GM23338 (cell line): Measurements from ENCODE around the gene UPP2.

Experiments
- CTCF ChIP-seq, 2 experiments: fragments of 200-600 bp in 1 of 2; sonication (generic) in 1 of 2; conservative IDR thresholded peaks; 2 replicates each; pipeline versions ENCODE4 v1.5.1 to v1.6.1; 2016 to 2017; ENCODE audit warnings: antibody characterized with exemption in 2 of 2, low read depth in 2 of 2, mild to moderate bottlenecking in 2 of 2, moderate library complexity in 1 of 2
- EZH2 ChIP-seq: fragments of 200-600 bp; sonication (generic); IDR thresholded peaks from one replicate; pipeline ENCODE4 v1.8.0; 2017; ENCODE audit warnings: antibody characterized with exemption, mild to moderate bottlenecking, low read depth; ENCODE audit not compliant: unreplicated experiment
- EZH2phosphoT487 ChIP-seq: fragments of 200-600 bp; sonication (generic); IDR thresholded peaks from one replicate; pipeline ENCODE4 v1.8.1; 2018; ENCODE audit warnings: antibody characterized with exemption; ENCODE audit not compliant: unreplicated experiment
- JUNB ChIP-seq: IDR thresholded peaks from one replicate; pipeline ENCODE4 v1.6.1; 2016; ENCODE audit warnings: antibody characterized with exemption; ENCODE audit not compliant: unreplicated experiment
- POLR2AphosphoS5 ChIP-seq: IDR thresholded peaks from 2 replicates; pipeline ENCODE4 v1.6.1; 2016; ENCODE audit warnings: antibody characterized with exemption, low read depth
- TF ChIP-seq, protein P1 (sequence below): IDR thresholded peaks from one replicate; pipeline ENCODE4 v1.6.1; 2018; ENCODE audit warnings: antibody characterized with exemption; ENCODE audit not compliant: unreplicated experiment

- no peak for TF ChIP-seq CTCF (conservative IDR thresholded peaks at IDR 0.05; ENCODE audit: low read depth in 2 of 2)
- TF ChIP-seq EZH2phosphoT487: no peak
- TF ChIP-seq POLR2AphosphoS5: no peak
- no peak for TF ChIP-seq EZH2
- TF ChIP-seq, protein P1, sequence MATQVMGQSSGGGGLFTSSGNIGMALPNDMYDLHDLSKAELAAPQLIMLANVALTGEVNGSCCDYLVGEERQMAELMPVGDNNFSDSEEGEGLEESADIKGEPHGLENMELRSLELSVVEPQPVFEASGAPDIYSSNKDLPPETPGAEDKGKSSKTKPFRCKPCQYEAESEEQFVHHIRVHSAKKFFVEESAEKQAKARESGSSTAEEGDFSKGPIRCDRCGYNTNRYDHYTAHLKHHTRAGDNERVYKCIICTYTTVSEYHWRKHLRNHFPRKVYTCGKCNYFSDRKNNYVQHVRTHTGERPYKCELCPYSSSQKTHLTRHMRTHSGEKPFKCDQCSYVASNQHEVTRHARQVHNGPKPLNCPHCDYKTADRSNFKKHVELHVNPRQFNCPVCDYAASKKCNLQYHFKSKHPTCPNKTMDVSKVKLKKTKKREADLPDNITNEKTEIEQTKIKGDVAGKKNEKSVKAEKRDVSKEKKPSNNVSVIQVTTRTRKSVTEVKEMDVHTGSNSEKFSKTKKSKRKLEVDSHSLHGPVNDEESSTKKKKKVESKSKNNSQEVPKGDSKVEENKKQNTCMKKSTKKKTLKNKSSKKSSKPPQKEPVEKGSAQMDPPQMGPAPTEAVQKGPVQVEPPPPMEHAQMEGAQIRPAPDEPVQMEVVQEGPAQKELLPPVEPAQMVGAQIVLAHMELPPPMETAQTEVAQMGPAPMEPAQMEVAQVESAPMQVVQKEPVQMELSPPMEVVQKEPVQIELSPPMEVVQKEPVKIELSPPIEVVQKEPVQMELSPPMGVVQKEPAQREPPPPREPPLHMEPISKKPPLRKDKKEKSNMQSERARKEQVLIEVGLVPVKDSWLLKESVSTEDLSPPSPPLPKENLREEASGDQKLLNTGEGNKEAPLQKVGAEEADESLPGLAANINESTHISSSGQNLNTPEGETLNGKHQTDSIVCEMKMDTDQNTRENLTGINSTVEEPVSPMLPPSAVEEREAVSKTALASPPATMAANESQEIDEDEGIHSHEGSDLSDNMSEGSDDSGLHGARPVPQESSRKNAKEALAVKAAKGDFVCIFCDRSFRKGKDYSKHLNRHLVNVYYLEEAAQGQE: no peak
- TF ChIP-seq JUNB: no peak
These were observed 2.0 kb upstream of the UPP2 start for GRCh38 chr2:158099716-158100115.
